AG08396 (cell line): Measurements from ENCODE around the gene NARF.
"Not testable (repeated sequence)": the region's sequence is repeated elsewhere in the genome, so short reads cannot be mapped to it uniquely, and the experiment has no call there.

Experiments
- DNase-seq: peaks from one replicate; pipeline ENCODE4 v3.0.0; 2012; ENCODE audit warnings: low spot score, mixed read lengths

Gene NARF

GRCh38 chr17:82458179-82458884, at the start of gene NARF:
TSS of gene NARF (plus strand) at chr17:82458741. CDS start at chr17:82458804, 63 bp downstream.
- peak; percentile 99 for DNase-seq

DNA sequence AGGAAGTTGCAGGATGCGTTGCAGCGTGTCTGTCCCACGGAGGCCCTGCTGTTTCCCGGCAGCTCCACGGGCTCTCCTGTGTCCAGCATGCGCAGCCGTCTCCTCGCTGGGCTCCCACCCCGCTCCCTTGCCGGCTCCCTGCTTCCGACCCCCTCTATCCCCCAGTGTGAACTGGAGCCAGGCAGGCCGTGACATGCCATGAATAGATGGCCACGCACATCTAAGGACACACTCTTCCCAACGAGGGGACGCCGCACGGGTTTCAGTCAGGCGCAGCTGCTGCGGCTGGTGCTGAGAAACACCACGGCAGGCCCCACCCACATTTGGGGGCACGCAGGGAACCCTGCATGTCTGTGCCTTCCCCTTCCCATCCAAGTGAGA, 49.6 kb upstream of the NARF start:
- no peak for DNase-seq

- no peak for DNase-seq
Observed at GRCh38 chr17:82410014-82410716, 48.4 kb upstream of the NARF start.

- DNase-seq = no peak
Observed at GRCh38 chr17:82411396-82412053, 47.0 kb upstream of the NARF start.

DNA sequence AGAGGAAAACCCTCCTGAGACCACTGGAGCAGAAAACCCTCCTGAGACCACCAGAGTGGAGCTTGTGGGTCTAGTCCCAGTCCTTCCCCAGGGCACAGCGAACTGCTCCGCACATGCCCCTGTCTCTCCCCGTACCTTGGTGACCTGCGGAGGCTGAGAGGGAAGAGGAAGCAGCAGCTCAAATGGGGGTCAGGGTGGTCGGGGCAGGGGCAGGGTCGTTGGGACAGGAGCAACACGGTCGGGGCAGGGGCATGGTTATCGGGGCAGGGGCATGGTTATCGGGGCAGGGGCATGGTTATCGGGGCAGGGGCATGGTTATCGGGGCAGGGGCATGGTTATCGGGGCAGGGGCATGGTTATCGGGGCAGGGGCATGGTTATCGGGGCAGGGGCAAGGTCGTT, 46.5 kb upstream of the NARF start:
- not testable (repeated sequence) for DNase-seq

- no peak for DNase-seq
Observed at GRCh38 chr17:82412535-82413520, 45.7 kb upstream of the NARF start.

DNA sequence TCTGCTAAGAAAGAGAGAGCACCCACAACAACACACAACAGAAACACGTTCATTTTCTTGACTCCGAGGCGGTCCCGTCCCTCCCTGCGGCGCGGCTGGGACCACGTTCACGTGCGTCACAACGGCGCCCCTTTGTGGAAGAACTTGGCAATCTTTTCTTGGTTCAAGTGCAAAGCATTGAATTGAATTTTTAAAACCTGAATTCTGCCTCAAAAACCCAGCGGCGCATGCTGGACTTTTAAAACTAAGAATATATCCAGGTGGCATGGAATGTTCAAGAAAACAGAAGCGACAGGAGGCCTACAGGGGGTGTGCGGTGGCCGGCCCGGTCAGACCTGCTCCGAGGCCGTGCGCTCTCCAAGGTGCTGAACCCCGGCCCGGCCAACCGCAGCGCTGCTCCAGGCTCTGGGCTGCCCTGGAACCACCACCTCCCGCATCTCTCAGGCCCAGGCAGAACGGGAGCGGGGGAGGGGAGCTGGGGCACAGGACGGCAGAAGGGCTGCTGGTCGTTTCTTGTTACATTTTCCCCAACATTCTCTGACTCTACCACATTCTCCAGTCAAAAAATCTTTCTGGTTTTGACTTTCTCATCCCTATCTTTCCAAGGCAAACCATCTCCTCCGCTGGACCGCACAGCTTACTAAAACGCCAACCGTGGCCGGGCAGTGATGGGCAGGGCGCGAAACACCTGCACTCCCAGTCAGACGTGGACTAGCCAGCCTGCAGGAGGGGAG, 43.8 kb upstream of the NARF start:
- DNase-seq = peak; percentile 94

DNA sequence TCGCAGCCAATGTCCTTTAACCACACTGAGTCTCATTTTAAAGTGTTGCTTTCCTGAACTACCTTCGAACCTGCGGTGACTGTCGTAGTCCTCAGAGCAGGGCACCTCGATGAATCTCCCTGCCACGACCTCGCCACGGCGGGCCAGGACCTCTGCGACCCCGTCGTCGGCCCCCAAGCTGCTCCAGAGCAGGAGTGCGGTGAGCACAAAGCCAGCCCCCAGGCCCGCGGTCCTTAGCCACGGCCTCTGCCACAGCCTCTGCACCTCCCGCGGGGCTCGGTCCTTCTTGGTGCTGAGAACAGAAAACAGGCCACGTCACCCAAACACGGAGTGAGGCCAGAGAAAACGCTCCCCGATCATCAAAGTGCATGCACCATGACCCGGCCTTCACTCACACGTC, 43.2 kb upstream of the NARF start:
- DNase-seq = no peak

DNA sequence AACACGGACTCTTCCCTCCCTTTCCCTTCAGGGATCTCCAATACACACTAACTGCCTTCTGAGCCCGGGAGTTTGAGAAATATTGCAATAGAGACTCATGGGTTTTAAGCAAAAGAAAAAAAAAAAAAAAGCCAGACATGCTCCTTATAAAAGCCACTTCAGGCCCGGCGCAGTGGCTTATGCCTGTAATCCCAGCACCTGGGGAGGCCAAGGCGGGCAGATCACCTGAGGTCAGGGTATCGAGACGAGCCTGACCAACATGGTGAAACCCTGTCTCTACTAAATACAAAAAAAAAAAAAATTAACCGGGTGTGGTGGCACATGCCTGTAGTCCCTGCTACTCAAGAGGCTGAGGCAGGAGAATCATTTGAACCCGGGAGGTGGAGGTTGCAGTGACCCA, 42.8 kb upstream of the NARF start:
- DNase-seq = no peak

GRCh38 chr17:82416264-82416663, 42.3 kb upstream of the NARF start:
- DNase-seq = no peak

DNA sequence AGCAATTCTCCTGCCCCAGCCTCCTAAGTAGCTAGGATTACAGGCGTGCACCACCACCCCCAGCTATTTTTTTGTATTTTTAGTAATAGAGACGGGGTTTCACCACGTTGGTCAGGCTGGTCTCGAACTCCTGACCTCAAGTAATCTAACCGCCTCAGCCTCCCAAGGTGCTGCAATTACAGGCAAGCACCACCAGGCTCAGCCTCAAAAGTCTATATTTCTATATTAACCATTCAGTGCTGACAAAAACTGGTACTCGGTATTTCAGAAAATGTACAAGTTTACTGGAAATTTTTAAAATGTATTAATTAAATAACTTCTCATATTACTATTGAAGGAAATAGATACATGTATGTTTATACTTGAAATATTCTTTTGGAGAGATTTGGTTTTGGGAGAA, 41.8 kb upstream of the NARF start:
- DNase-seq = no peak

DNA sequence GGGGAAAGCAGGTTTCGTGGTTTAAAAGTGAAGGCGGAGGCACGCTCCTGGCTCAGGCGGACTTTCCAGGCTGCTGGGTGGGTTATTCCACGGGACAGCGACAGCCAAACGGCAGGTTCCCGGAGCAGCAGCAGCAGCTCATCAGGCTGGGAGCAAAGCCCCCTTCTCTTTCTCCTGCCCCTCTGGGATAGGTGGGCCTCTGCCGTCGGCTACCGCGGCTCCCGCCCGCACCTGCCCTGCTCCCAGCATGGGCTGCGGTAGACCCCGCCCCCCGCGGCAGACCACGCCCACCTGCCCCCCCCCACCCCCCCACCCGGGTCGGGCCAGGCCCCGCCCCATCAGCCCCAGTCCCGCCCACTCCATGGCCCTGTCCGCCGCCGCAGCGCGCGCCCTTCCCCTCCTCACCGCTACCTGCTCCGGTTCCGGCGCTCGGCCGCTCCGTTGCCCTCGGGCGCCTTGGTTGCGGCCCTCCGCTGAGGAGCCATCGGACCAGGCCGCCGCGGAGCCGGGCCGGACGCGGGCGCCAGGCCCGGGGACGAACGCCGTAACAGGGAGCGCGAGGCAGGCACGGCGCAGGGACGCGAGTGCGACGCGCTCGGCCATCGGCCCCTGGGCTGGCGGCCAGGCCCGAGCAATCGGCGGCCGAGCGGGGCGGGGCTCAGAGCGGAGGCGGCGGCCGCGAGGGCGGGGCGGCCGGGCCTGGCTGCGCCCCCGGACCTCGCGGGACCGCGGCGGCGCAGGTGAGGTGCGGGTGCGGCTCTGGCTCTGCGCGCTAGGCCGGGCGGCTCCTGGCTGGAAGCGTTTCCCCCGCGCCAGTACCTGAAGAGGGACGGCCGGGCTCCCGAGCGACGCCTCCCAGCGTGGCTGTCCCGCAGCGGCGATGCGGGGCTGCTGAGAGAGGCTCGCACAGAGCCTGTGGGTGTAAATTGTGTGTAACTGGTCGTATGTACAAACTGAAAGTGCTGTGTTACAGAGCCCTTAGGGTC, 40.2 kb upstream of the NARF start, which contains the start of the genes HEXD and OGFOD3:
Gene HEXD, plus strand, starts transcription at position 347 of the 986 bp plus-strand sequence. CDS start 1,453 bp downstream, outside the sequence.
Gene OGFOD3, minus strand, starts transcription at position 586 of the 986 bp plus-strand sequence. Its CDS starts 101 bp downstream, at position 485.
- peak; percentile 100 for DNase-seq

DNA sequence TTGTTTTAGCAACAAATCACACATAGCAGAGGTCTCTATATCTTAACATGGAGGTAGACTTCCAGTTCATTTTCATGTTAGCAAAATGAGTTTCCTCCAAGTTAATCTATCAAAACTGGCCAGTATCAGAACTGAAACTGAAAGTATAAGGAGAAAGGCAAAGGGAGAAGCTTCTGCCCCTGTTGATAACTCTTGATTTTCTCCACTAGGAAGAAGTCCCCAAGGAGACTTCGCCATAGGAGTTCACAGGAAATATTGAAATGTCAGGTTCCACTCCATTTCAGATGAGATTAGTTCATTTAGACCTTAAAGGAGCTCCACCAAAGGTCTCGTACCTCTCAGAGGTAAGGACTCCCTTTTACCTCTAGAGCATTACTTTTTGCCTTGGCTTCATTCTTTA, 39.0 kb upstream of the NARF start:
- DNase-seq = peak; percentile 36

DNA sequence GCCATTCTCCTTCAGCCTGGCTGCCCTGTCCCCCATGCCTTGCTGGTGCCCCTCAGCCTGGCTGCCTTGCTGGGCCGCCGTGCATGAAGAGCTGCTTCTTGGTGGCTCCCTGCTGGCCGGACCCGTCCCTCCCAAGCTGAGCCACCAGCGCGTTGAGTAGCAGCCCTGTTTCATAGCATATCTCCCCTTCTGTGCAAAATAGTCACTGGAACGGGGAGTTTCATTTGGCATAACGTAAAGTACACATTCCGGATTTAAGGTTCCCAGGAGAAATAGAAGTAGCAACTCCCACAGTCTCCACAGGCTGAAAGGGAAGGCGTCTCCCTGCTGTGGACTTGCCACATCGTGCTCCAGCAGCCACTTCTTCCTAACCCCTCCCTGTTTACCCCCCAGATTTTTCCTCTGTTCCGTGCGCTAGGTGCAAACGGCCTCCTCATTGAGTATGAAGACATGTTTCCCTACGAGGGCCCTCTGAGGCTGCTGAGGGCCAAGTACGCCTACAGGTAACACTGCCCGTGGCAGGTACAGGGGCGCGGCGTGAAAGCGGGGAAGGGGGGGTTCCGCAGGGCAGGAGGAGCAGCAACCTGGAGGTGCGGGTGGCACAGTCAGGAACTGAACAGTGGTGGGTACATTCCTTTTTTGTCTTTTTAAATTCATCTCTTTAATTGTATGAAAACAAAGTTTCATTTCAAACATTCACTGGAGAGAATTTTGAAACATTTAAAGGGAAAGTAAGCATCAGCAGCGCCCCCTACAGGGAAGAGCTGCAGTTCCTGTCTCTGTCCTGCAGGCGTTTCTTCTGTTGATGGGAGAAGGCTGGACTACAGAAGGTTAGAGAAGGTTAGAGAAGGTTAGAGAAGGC, 34.3 kb upstream of the NARF start:
- DNase-seq = peak; percentile 75

- DNase-seq = no peak
Observed at GRCh38 chr17:82424863-82425159, 33.7 kb upstream of the NARF start.

- no peak for DNase-seq
Observed at GRCh38 chr17:82428546-82428945, 30.0 kb upstream of the NARF start.

GRCh38 chr17:82429824-82430223, 28.7 kb upstream of the NARF start:
- no peak for DNase-seq

- DNase-seq = no peak
Observed at GRCh38 chr17:82432017-82432416, 26.5 kb upstream of the NARF start.
